Measurements from ENCODE around the gene HLCS. TPM values are rescaled to one million over a fixed set of nuclear protein-coding genes. Genes with fewer than 3 reads are reported as not detected.

Gene HLCS
- polyA plus RNA-seq, 1 of the 3 experiments (the other 2 are of a cell fraction), result 13.0 TPM

DNA sequence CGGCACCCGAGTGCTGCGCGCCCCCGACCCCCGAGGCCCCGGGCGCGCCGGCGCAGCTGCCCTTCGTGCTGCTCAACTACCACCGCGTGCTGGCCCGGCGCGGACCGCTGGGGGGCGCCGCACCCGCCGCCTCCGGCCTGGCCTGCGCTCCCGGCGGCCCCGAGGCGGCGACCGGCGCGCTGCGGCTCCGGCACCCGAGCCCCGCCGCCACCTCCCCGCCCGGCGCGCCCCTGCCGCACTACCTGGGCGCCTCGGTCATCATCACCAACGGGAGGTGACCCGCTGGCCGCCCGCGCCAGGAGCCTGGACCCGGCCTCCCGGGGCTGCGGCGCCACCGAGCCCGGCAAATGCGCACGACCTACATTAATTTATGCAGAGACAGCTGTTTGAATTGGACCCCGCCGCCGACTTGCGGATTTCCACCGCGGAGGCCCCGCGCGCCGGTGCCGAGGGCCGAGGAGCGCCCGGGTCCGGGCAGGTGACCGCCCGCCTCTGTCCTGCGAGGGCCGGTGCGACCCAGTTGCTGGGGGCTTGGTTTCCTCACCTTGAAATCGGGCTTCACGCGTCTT is 218.6 kb downstream of the HLCS start:
- Histone ChIP-seq H3F3A (replicated peaks; ENCODE audit: insufficient read depth) (no peaks in the 10 kb centered on the region), H3K79me2 (ENCODE audit: insufficient read depth) (no peaks in the 10 kb centered on the region), H4K20me1 (ENCODE audit: insufficient read depth) (no peaks in the 10 kb centered on the region), H2AFZ (ENCODE audit: low read depth) (peak overlapping the region; percentile 35; the same call in 1 of the 2 replicates), H3K9ac (no peak overlapping the region), H3K9me2 (no peaks in the 10 kb centered on the region), H3K4me2 (peak overlapping the region; percentile 66; the same call in 1 of the 2 replicates), H3K36me3 (replicated peaks in 1 of 2; ENCODE audit: control insufficient read depth in 1 of 2, insufficient read depth in 2 of 2, low read length in 1 of 2) (peaks cover 0 to 11% of the 10 kb centered on the region in 2 experiments), H3K27ac (ENCODE audit: low read depth in 2 of 2, low read length in 1 of 2) (no peak overlapping the region), H3K4me1 (ENCODE audit: control insufficient read depth in 1 of 2, insufficient read depth in 2 of 2, low read depth in 1 of 2, low read length in 1 of 2) (peaks cover 7 to 14% of the 10 kb centered on the region in 2 experiments; a peak in 1 of 4 replicates), H3K27me3 (ENCODE audit: insufficient read depth) (no peaks in the 10 kb centered on the region; the same call in 1 of the 2 replicates), H3K4me3 (ENCODE audit: low read depth in 2 of 2, low read length in 1 of 2) (peak overlapping the region in 1 of 2 experiments; percentile 51; a peak in 3 of 4 replicates), H3K9me3 (no peaks in the 10 kb centered on the region)
- ChIA-PET CTCF (interaction anchor here (0.6 to 3.2 kb wide), 25 partner anchors 10 to 524 kb away, joined by 3 to 22 read pairs (median 4); no protein-coding TSS in a partner anchor), POLR2A (no interaction called here)
- 40% methylated on average over 3 of the region's 80 CpGs for WGBS (ENCODE audit: low lambda C conversion rate)
- DNase-seq, result peak; percentile 92
- TF ChIP-seq NRF1 (IDR thresholded peaks at IDR 0.05; ENCODE audit: low read depth, low read length) (peak; percentile 48), ELF1 (IDR thresholded peaks at IDR 0.05) (no peak), SMC3 (IDR thresholded peaks at IDR 0.05; ENCODE audit: low read depth, low read length) (peak; percentile 33; the same call in 1 of the 2 replicates), RAD21 (IDR thresholded peaks at IDR 0.05; ENCODE audit: low read length) (peak; percentile 14; the same call in 1 of the 2 replicates)

- POLR2A ChIA-PET, result no interaction called here
- Histone ChIP-seq H3K9me3 (no peaks in the 10 kb centered on the region), H3K36me3 (replicated peaks in 1 of 2; ENCODE audit: control insufficient read depth in 1 of 2, insufficient read depth in 2 of 2, low read length in 1 of 2) (peaks cover 0 to 11% of the 10 kb centered on the region in 2 experiments), H3K4me3 (ENCODE audit: low read depth in 2 of 2, low read length in 1 of 2) (peak overlapping the region; percentile 32 to 51; a peak in 3 of 4 replicates), H4K20me1 (ENCODE audit: insufficient read depth) (no peaks in the 10 kb centered on the region), H3K4me1 (ENCODE audit: control insufficient read depth in 1 of 2, insufficient read depth in 2 of 2, low read depth in 1 of 2, low read length in 1 of 2) (peaks cover 7 to 14% of the 10 kb centered on the region in 2 experiments; a peak in 1 of 4 replicates), H3K27ac (ENCODE audit: low read depth in 2 of 2, low read length in 1 of 2) (no peak overlapping the region), H3K9ac (no peak overlapping the region), H3K79me2 (ENCODE audit: insufficient read depth) (no peaks in the 10 kb centered on the region), H3K9me2 (no peaks in the 10 kb centered on the region), H3K27me3 (ENCODE audit: insufficient read depth) (no peaks in the 10 kb centered on the region; the same call in 1 of the 2 replicates), H2AFZ (ENCODE audit: low read depth) (no peak overlapping the region), H3K4me2 (peak overlapping the region; percentile 55; the same call in 1 of the 2 replicates), H3F3A (replicated peaks; ENCODE audit: insufficient read depth) (no peaks in the 10 kb centered on the region)
- no peak for TF ChIP-seq YY1 (IDR thresholded peaks at IDR 0.05; ENCODE audit: low read depth)
- TF ChIP-seq POLR2AphosphoS5 (IDR thresholded peaks at IDR 0.05; ENCODE audit: low read depth, low read length), result no peak
- no peak for TF ChIP-seq TCF12 (IDR thresholded peaks at IDR 0.05)
- no peak for TF ChIP-seq RFX5 (IDR thresholded peaks at IDR 0.05; ENCODE audit: low read length)
- TF ChIP-seq IRF3 (IDR thresholded peaks at IDR 0.05; ENCODE audit: low read depth, low read length), result no peak
- no peak for TF ChIP-seq NFIC (IDR thresholded peaks at IDR 0.05; ENCODE audit: borderline replicate concordance)
- TF ChIP-seq GABPA (IDR thresholded peaks at IDR 0.05; ENCODE audit: low read depth), result no peak
- no peak for TF ChIP-seq FOXM1 (IDR thresholded peaks at IDR 0.05; ENCODE audit: low read depth)
- no peak for TF ChIP-seq EZH2phosphoT487 (IDR thresholded peaks at IDR 0.05; ENCODE audit: borderline replicate concordance, low read depth)
- no peak for TF ChIP-seq REST (IDR thresholded peaks at IDR 0.05; ENCODE audit: low read depth, low read length)
- no peak for TF ChIP-seq RAD21 (IDR thresholded peaks at IDR 0.05; ENCODE audit: low read length)
- TF ChIP-seq, protein P1, sequence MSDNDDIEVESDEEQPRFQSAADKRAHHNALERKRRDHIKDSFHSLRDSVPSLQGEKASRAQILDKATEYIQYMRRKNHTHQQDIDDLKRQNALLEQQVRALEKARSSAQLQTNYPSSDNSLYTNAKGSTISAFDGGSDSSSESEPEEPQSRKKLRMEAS (IDR thresholded peaks at IDR 0.05; ENCODE audit: low read depth), result no peak
- TF ChIP-seq TAF1 (IDR thresholded peaks at IDR 0.05; ENCODE audit: borderline replicate concordance, low read depth, low read length), result no peak
- TF ChIP-seq FOSL2 (IDR thresholded peaks at IDR 0.05; ENCODE audit: borderline replicate concordance, low read depth), result no peak
- TF ChIP-seq, protein P2, sequence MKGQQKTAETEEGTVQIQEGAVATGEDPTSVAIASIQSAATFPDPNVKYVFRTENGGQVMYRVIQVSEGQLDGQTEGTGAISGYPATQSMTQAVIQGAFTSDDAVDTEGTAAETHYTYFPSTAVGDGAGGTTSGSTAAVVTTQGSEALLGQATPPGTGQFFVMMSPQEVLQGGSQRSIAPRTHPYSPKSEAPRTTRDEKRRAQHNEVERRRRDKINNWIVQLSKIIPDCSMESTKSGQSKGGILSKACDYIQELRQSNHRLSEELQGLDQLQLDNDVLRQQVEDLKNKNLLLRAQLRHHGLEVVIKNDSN (IDR thresholded peaks at IDR 0.05; ENCODE audit: borderline replicate concordance, low read depth), result no peak
- no peak for TF ChIP-seq ELF1 (IDR thresholded peaks at IDR 0.05)
- TF ChIP-seq NRF1 (IDR thresholded peaks at IDR 0.05; ENCODE audit: low read depth, low read length), result no peak
- TF ChIP-seq SIN3A (IDR thresholded peaks at IDR 0.05; ENCODE audit: borderline replicate concordance, low read depth, low read length), result no peak
- no peak for DNase-seq
- whole genome bisulfite sequencing (ENCODE audit: low lambda C conversion rate), result 66% methylated on average over 16 of the region's 62 CpGs
- CTCF ChIA-PET, result interaction anchor here (0.6 to 3.4 kb wide), 23 partner anchors 10 to 523 kb away, joined by 3 to 22 read pairs (median 4); no protein-coding TSS in a partner anchor
These were observed 219.2 kb downstream of the HLCS start for GRCh38 chr21:36747041-36747814.
